Smooth muscle cell (in vitro differentiated cells): ENCODE data around the gene SUFU. TPM values are rescaled to one million over a fixed set of nuclear protein-coding genes. Genes with fewer than 3 reads are reported as not detected.
"Not testable (repeated sequence)": the region's sequence is repeated elsewhere in the genome, so short reads cannot be mapped to it uniquely, and the experiment has no call there.

Experiments used
- DNase-seq: peaks from one replicate; lab custom pipeline; 2025; ENCODE audit not compliant: unreplicated experiment; lab: John Stamatoyannopoulos, UW
- H2AFZ ChIP-seq: fragments of 200-600 bp; sonication (generic); 2 replicates; pipeline ENCODE4 v1.6.0; 2016; ENCODE audit warnings: antibody characterized with exemption, low read depth, mild to moderate bottlenecking
- H3F3A ChIP-seq: fragments of 200-600 bp; sonication (generic); 2 replicates; pipeline ENCODE4 v1.6.0; 2017; ENCODE audit warnings: antibody characterized with exemption, low read depth
- H3K27ac ChIP-seq: fragments of 200-600 bp; sonication (generic); 2 replicates; pipeline ENCODE4 v1.5.1; 2016; ENCODE audit warnings: low read depth, mild to moderate bottlenecking
- H3K27me3 ChIP-seq: fragments of 200-600 bp; sonication (generic); 2 replicates; pipeline ENCODE4 v1.6.1; 2016; ENCODE audit warnings: low read depth, mild to moderate bottlenecking
- H3K36me3 ChIP-seq: fragments of 200-600 bp; sonication (generic); 2 replicates; pipeline ENCODE4 v1.5.1; 2016; ENCODE audit warnings: low read depth
- H3K4me1 ChIP-seq: fragments of 200-600 bp; sonication (generic); 2 replicates; pipeline ENCODE4 v1.5.1; 2016; ENCODE audit warnings: low read depth
- H3K4me2 ChIP-seq: fragments of 200-600 bp; sonication (generic); 2 replicates; pipeline ENCODE4 v1.6.0; 2016; ENCODE audit warnings: mild to moderate bottlenecking
- H3K4me3 ChIP-seq: fragments of 200-600 bp; sonication (generic); 2 replicates; pipeline ENCODE4 v1.5.1; 2016; ENCODE audit warnings: mild to moderate bottlenecking
- H3K79me2 ChIP-seq: fragments of 200-600 bp; sonication (generic); 2 replicates; pipeline ENCODE4 v1.6.0; 2016; ENCODE audit warnings: low read depth, mild to moderate bottlenecking
- H3K9ac ChIP-seq: fragments of 200-600 bp; sonication (generic); 2 replicates; pipeline ENCODE4 v1.6.0; 2016; ENCODE audit warnings: low read depth
- H3K9me3 ChIP-seq: fragments of 200-600 bp; sonication (generic); replicated peaks from 2 replicates; pipeline ENCODE4 v1.5.1; 2016; ENCODE audit warnings: low read depth
- H4K20me1 ChIP-seq: fragments of 200-600 bp; sonication (generic); 2 replicates; pipeline ENCODE4 v1.6.0; 2016; ENCODE audit warnings: low read depth
- WGBS: methylation state at CpG from one replicate; pipeline ENCODE4 v1.1.7; 2016; ENCODE audit warnings: low lambda C conversion rate; 5-methylcytosine and 5-hydroxymethylcytosine counted together
- polyA plus RNA-seq: library from polyadenylated mRNA; unstranded; fragments of >200 nt; fragmentation: Nextera tagmentation; extraction: Ambion mirVana; gene quantifications from 2 replicates; pipeline ENCODE4 v1.2.1, GENCODE V29; 2016
- total RNA-seq: library from RNA; depleted of rRNA; stranded (reverse); fragments of >200 nt; gene quantifications from 2 replicates; pipeline ENCODE4 v1.2.3, GENCODE V29; 2014
- TF ChIP-seq, protein P1 (sequence below): fragments of 200-600 bp; sonication (generic); IDR thresholded peaks from 2 replicates; pipeline ENCODE4 v1.5.1; 2017; ENCODE audit warnings: borderline replicate concordance, mild to moderate bottlenecking, antibody characterized with exemption; ENCODE audit not compliant: insufficient read depth, poor library complexity, severe bottlenecking

Gene SUFU
- total RNA-seq (8.5 and 8.9 TPM in 2 replicates), polyA plus RNA-seq (17.2 and 17.3 TPM in 2 replicates)

DNA sequence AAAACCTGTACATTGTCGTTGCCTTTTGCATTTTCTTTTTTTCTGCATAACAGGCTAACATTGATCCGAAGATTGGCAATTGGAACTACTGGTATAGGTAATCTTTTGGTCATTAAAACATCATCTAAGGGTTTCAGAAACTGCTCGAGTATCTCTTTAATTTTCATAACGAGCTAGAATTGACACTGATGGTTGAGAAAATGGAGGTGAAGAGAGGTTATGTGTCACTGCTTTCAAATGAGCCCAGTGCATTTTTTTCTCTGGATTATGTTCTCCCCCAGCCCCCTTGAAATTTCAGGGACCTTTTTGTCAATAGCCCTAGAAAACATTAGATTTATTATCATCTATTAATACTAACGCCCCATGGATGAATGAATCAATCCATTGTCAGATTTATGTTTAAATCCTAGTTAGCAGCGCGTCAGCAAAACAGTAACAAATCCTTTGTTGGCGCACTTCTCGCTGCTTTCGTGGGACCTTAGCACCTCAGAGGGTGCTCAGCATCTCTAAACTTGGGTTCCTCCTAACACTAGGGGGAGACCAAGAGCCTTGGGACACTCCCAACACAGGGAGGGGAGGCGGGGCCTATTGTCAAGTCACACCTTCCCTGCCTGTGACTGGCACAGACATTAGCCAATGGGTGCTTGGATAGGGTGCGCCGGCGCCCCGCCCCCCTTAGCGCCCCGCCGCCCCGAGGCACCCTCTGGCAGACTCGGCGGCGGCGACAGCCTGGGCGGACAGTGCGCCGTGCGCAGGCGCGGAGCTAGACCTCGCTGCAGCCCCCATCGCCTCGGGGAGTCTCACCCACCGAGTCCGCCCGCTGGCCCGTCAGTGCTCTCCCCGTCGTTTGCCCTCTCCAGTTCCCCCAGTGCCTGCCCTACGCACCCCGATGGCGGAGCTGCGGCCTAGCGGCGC lies at the start of gene SUFU:
TSS of gene SUFU (plus strand) at position 709 of the 915 bp plus-strand sequence. CDS start at position 890, 181 bp downstream.
- Histone ChIP-seq H3K4me1 (peaks cover 15% of the 10 kb centered on the region), H3K9ac (peak within 1 kb of the TSS; percentile 80), H3K9me3 (no peaks in the 10 kb centered on the region), H3K27me3 (no peaks in the 10 kb centered on the region), H4K20me1 (peaks cover 73% of the 10 kb centered on the region), H3K4me2 (peak within 1 kb of the TSS; percentile 97), H3K79me2 (peaks cover 78% of the 10 kb centered on the region), H3K4me3 (peak within 1 kb of the TSS; percentile 83), H3K27ac (peak within 1 kb of the TSS; percentile 72), H3K36me3 (no peaks in the 10 kb centered on the region), H2AFZ (peak within 1 kb of the TSS; percentile 82), H3F3A (peaks cover 5% of the 10 kb centered on the region)
- 2% methylated on average over 32 of the region's 44 CpGs for WGBS
- DNase-seq, result peak; percentile 91
- TF ChIP-seq, protein P1, sequence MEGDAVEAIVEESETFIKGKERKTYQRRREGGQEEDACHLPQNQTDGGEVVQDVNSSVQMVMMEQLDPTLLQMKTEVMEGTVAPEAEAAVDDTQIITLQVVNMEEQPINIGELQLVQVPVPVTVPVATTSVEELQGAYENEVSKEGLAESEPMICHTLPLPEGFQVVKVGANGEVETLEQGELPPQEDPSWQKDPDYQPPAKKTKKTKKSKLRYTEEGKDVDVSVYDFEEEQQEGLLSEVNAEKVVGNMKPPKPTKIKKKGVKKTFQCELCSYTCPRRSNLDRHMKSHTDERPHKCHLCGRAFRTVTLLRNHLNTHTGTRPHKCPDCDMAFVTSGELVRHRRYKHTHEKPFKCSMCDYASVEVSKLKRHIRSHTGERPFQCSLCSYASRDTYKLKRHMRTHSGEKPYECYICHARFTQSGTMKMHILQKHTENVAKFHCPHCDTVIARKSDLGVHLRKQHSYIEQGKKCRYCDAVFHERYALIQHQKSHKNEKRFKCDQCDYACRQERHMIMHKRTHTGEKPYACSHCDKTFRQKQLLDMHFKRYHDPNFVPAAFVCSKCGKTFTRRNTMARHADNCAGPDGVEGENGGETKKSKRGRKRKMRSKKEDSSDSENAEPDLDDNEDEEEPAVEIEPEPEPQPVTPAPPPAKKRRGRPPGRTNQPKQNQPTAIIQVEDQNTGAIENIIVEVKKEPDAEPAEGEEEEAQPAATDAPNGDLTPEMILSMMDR, result peak; percentile 68

DNA sequence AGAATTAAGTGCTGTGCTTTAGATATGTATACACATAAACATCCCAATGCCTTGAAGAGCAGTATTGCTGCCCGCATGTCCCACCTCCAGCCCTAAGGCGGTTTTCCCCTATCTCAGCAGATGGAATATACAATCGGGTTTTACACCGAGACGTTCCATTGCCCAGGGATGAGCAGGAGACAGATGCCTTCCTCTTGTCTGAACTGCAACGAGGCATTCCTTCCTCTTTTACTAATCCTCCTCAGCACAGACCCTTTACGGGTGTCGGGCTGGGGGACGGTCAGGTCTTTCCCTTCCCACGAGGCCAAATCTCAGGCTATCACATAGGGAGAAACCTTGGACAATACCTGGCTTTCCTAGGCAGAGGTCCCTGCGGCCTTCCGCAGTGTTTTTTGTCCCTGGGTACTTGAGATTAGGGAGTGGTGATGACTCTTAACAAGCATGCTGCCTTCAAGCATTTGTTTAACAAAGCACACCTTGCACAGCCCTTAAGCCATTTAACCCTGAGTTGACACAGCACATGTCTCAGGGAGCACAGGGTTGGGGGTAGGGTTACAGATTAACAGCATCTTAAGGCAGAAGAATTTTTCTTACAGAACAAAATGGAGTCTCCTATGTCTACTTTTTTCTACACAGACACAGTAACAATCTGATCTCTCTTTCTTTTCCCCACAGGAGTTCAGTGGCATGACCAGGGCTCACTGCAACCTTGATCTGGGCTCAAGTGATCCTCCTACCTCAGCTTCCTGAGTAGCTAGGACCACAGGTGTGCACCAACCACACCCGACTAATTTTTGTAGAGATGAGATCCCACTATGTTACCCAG lies 48.9 kb upstream of the SUFU start:
- H3K36me3 ChIP-seq, H3K9ac ChIP-seq, H3K9me3 ChIP-seq, H3K4me3 ChIP-seq, H2AFZ ChIP-seq, H4K20me1 ChIP-seq, H3K27me3 ChIP-seq, DNase-seq, H3K79me2 ChIP-seq: not testable (repeated sequence)
- Histone ChIP-seq H3K27ac (peak overlapping the region; percentile 77), H3K4me2 (peak overlapping the region; percentile 59), H3K4me1 (peaks cover 21% of the 10 kb centered on the region), H3F3A (peaks cover 25% of the 10 kb centered on the region)
- WGBS, result 25% methylated on average over 13 of the region's 13 CpGs

DNA sequence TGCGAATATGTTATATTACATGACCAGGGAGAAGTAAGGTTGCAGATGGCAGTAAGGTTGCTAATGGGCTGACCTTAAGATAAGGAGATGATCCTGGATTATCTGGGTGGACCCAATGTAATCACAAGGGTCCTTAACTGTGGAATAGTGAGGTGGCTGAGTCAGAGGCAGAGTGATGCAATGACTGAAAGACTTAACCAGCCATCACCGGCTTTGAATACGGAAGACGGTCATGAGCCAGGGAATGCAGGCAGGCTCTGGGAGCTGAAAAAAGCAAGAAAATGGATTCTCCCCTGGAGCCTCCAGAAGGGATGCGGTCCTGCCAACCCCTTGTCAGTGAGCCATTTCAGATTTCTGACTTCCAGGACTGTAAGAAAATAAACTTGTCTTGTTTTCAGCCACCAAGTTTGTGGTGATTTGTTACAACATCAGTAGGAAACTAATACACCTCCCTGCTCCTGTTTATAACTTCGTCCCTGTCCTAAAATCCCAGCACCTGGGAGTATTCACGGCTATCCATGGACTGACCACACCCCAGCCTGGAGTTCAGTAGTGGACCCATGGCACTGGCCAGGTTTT lies 47.8 kb upstream of the SUFU start:
- H3K4me1 ChIP-seq, result peaks cover 21% of the 10 kb centered on the region
- WGBS, result 31% methylated on average over 7 of the region's 7 CpGs
- DNase-seq, result no peak
- H3K27ac ChIP-seq, result peak overlapping the region; percentile 77
- TF ChIP-seq, protein P1, result no peak
- no peaks in the 10 kb centered on the region for H3K27me3 ChIP-seq
- no peaks in the 10 kb centered on the region for H3K36me3 ChIP-seq
- H2AFZ ChIP-seq, result no peak overlapping the region
- peaks cover 25% of the 10 kb centered on the region for H3F3A ChIP-seq
- H3K4me2 ChIP-seq, result peak overlapping the region; percentile 59
- H3K9me3 ChIP-seq, result no peaks in the 10 kb centered on the region
- H3K4me3 ChIP-seq, result no peak overlapping the region
- peaks cover 6% of the 10 kb centered on the region for H4K20me1 ChIP-seq
- peak overlapping the region; percentile 44 for H3K9ac ChIP-seq
- no peaks in the 10 kb centered on the region for H3K79me2 ChIP-seq

DNA sequence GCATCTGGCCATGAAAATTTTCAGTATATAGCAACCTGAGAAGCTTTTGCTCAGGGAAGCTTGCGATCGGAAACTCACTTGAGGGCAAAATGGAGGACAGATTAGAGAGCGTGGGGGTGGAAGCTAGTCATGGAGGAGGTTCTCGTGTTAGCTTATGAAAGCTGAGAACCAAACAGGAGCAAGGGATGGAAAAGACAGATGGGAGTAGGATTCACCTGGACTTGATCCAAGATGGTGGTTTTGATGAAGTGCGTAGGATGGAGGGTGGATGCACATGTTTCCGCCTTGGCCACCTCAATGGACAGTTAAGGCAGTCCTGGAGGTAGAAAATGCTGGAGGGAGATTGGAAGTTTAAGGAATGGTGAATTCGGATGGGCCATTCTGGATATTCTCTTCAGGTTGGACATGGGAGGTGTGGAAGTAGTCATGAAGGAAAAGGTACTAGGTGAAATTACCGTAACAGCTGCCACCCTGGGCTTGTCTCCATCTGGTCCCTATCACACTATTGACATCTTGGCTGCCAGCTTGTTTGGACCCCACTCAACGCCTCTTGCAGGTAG lies 46.1 kb upstream of the SUFU start:
- Histone ChIP-seq H3K4me3 (no peak overlapping the region), H2AFZ (no peak overlapping the region), H4K20me1 (peaks cover 6% of the 10 kb centered on the region), H3K36me3 (no peaks in the 10 kb centered on the region), H3K4me1 (peaks cover 30% of the 10 kb centered on the region), H3K27ac (no peak overlapping the region), H3F3A (peaks cover 17% of the 10 kb centered on the region), H3K9ac (no peak overlapping the region), H3K9me3 (no peaks in the 10 kb centered on the region), H3K4me2 (no peak overlapping the region), H3K79me2 (no peaks in the 10 kb centered on the region), H3K27me3 (no peaks in the 10 kb centered on the region)
- DNase-seq, result no peak
- WGBS, result 95% methylated on average over 9 of the region's 9 CpGs
- TF ChIP-seq, protein P1, result no peak
